Thyroid gland (tissue), 4 donors: ENCODE data around the gene GRB2.

Experiments
- POLR2A ChIP-seq, 2 donors: fragments of 450-650 bp; IDR thresholded peaks; one replicate each; pipeline ENCODE4 v1.6.1; 2017; ENCODE audit warnings: antibody characterized with exemption in 2 of 2, mild to moderate bottlenecking in 2 of 2, moderate library complexity in 1 of 2
- TF ChIP-seq, protein P1 (sequence below), 6 experiments: fragments of 200-600 bp in 3 of 6; fragments of 450-650 bp in 3 of 6; sonication (generic) in 3 of 6; IDR thresholded peaks; one replicate each; pipeline ENCODE4 v1.5.1; 2016 to 2019; ENCODE audit warnings: antibody characterized with exemption in 6 of 6, mild to moderate bottlenecking in 2 of 6, inconsistent platforms in 1 of 6, moderate library complexity in 1 of 6

GRCh38 chr17:75334723-75335122 is 70.8 kb downstream of the GRB2 start:
- TF ChIP-seq, protein P1, sequence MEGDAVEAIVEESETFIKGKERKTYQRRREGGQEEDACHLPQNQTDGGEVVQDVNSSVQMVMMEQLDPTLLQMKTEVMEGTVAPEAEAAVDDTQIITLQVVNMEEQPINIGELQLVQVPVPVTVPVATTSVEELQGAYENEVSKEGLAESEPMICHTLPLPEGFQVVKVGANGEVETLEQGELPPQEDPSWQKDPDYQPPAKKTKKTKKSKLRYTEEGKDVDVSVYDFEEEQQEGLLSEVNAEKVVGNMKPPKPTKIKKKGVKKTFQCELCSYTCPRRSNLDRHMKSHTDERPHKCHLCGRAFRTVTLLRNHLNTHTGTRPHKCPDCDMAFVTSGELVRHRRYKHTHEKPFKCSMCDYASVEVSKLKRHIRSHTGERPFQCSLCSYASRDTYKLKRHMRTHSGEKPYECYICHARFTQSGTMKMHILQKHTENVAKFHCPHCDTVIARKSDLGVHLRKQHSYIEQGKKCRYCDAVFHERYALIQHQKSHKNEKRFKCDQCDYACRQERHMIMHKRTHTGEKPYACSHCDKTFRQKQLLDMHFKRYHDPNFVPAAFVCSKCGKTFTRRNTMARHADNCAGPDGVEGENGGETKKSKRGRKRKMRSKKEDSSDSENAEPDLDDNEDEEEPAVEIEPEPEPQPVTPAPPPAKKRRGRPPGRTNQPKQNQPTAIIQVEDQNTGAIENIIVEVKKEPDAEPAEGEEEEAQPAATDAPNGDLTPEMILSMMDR (IDR thresholded peaks at IDR 0.05) = no peak
- TF ChIP-seq POLR2A (IDR thresholded peaks at IDR 0.05) = no peak
